Keratinocyte (primary cell): Measurements from ENCODE around the gene MORF4L1.

Experiments used
- EZH2 ChIP-seq: IDR thresholded peaks from one replicate; pipeline ENCODE4 v1.6.1; 2012; ENCODE audit warnings: inconsistent platforms, mild to moderate bottlenecking, low read length, moderate library complexity
- TF ChIP-seq, protein P1 (sequence below), 3 experiments: IDR thresholded peaks in 1 of 3; conservative IDR thresholded peaks in 1 of 3; optimal IDR thresholded peaks in 1 of 3; 2 replicates in 2 of 3; 3 replicates in 1 of 3; pipeline versions ENCODE3 to v1.5.1; 2011; ENCODE audit warnings: low read length in 3 of 3, mild to moderate bottlenecking in 3 of 3, moderate library complexity in 2 of 3, control low read depth in 1 of 3, inconsistent platforms in 1 of 3; ENCODE audit not compliant: insufficient read depth in 2 of 3; ENCODE audit errors: extremely low read depth in 1 of 3

DNA sequence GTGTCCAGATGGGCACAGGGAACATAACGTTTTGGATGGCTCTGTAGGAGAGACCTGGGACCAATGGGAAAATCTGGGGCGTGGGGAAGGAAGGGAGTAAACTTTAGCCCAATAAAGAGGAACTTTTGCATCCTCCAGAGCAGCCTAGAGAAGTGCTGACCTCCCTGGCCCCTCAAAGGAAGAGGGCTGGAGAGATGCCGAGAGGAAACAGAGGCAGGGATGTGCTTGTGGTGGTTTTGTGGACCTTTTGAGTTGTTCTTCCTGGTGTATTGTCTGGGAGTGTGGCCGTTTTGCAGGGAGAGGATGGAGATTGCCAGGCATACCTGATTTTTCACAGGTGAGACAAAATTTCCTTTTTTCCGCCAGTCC is 61.9 kb downstream of the MORF4L1 start:
- TF ChIP-seq, protein P1, sequence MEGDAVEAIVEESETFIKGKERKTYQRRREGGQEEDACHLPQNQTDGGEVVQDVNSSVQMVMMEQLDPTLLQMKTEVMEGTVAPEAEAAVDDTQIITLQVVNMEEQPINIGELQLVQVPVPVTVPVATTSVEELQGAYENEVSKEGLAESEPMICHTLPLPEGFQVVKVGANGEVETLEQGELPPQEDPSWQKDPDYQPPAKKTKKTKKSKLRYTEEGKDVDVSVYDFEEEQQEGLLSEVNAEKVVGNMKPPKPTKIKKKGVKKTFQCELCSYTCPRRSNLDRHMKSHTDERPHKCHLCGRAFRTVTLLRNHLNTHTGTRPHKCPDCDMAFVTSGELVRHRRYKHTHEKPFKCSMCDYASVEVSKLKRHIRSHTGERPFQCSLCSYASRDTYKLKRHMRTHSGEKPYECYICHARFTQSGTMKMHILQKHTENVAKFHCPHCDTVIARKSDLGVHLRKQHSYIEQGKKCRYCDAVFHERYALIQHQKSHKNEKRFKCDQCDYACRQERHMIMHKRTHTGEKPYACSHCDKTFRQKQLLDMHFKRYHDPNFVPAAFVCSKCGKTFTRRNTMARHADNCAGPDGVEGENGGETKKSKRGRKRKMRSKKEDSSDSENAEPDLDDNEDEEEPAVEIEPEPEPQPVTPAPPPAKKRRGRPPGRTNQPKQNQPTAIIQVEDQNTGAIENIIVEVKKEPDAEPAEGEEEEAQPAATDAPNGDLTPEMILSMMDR (optimal IDR thresholded peaks at IDR 0.05 in 1 of 3, IDR thresholded peaks at IDR 0.05 in 1 of 3, conservative IDR thresholded peaks at IDR 0.05 in 1 of 3; ENCODE audit: extremely low read depth in 1 of 3, insufficient read depth in 2 of 3, low read length in 3 of 3) = no peak
- no peak for TF ChIP-seq EZH2
